ENCODE results near the gene CDKN1C.

Gene CDKN1C

DNA sequence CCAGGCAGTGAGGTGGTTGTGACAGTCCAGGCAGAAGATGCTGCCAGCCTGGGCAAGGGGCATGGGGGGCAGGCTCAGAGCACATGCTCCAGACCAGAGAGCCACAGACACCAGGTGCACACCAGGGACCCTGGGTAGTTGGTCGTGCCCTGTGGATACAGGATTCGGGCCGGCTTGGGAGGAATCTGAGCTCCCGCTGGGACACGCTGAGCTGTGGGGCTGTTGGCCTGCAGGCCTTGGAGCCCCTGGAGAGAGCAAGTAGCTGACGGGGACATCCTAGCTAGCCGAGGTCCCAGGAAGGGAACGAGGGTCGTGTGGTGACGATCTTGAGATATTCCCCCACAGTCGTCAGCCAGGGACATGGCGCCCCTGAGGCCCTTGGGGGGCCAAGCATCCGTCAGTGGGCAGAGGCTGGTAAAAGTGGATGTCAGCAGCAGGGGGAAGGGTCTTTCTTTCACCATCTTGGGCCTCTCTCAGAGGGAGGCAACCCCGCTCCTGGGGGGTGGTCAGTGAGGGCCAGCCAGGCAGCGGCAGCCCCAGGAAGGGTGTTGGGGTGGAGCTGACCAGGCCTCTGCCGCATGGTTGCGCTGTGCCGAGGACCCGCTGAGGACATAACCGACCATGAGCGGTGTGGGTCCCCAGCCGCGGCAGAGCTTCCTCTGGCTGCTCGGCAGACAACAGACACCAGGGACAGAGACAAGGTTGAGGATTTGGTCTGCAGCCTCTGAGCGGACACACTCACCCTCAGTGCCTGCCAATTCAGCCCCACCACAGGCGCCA is 44.0 kb downstream of the CDKN1C start:
- DNase-seq, result no peak

DNA sequence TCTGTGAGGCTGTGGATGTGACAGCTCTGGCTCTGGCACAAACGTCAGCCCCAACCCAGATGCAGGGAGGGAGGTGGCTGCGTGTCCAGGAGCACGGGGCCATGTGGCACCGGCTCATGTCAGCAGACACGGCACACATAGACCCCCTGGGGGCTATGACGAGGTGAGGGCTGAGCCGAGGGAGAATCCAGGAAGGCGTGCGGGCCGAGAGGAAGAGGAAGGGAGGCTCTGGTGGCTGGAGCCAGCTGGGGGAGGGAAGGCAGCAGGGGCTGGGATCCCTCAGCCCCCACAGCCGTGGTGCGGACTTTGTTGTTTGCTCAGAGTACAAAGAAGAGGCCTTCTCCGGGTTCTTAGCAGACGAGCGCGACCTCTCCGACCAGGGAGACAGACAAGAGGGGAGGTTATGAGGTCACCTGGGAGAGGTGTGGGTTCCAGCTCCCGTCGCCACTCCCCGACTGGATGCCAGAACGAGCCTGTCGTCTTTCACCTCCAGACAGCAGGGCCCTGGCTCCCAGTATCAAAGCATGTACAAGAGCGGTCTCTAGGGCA is 46.1 kb downstream of the CDKN1C start:
- no peak for DNase-seq

DNA sequence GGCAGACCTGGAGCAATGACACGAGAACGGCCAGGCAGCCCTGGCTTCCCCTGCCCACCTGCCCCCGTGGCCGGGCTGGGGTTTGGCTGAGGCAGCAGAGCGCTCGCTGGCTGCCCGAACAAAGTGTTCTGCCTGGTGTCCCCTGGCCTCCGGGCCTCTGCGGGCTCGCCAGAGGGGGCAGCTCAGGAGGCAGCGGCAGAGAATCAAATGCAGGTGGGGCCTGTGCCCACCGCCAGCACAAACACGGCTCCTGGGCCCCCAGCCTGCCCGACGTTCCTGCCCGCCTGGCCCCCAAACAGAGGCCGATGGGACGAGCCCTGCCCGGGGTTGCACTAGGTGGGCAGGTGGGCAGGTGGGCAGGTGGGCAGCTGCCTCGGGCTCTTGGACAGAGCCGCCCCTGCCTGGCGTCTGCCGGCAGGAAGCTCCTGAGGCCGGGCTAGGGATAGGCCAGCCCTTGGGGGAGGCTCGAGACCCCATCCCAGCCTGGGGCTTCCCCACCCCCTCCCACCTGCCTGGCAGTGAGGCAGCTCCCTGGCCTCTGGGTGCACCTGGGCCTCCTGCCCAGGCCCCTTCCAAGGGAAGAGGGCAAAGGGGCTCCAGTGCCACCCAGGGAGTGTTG is 46.8 kb downstream of the CDKN1C start:
- DNase-seq, result no peak

DNA sequence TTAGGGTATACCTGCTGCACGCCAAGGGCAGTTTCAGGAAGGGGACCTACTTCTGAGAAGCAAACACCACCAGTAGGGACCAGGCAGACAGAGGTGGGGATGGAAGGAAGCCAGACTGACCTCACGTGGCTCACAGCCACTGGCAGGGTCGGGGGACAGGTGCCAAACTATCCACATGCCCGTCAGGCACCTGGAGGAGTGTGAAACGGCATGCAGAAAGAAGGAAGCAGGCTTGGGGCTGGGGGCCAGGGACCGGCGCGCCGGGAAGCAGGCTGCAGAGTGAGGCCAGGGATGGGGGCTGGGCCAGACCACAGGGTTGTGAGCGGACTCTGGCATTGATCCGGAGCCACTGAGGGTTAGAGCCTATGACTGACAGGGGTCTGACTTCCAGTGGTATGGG is 47.5 kb downstream of the CDKN1C start:
- DNase-seq, result no peak

DNA sequence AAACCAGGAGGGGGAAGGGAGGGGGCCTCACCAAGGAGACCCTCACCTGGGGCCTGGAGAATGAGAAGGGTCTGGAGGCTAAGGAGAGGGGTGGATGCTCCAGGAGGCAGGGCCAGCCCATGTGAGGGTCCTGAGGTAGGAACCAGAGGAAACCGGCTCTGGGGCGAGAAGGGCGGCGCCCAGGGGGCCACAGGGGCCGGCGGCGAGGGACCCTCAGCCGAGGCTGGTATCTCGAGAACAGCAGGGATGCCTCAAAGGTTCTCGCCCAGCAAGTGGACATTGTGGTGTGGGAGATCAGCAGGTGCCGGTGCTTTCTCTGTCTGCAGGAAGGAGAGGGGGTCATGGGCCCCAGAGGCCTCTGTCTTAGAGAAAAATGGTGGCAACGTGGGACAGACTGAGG is 47.9 kb downstream of the CDKN1C start:
- no peak for DNase-seq

DNA sequence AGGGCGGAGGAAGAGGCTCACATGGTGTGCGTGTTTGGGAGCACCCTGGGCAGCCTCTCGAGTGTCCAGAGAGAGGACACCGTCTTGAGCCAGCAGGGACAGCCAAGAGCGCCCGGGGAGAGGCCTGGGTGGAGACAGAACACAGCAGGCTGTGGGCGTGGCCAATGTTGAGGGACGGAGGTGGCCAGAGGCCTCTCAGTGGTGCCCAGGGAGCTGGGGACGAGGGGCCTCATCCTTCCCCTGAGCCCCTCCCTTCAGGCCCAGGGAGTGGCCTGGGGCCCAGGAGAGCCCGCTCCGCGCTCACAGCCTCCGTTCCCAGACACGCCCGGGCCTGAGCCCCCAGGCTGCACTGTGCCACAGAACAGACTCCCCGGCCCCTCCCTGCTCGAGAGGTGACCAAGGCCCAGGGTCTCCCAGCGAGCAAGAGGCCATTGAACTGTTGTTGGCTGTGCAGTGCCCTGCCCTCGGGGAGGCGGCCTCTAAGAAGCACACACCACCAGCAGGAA is 48.4 kb downstream of the CDKN1C start:
- DNase-seq, result no peak

DNA sequence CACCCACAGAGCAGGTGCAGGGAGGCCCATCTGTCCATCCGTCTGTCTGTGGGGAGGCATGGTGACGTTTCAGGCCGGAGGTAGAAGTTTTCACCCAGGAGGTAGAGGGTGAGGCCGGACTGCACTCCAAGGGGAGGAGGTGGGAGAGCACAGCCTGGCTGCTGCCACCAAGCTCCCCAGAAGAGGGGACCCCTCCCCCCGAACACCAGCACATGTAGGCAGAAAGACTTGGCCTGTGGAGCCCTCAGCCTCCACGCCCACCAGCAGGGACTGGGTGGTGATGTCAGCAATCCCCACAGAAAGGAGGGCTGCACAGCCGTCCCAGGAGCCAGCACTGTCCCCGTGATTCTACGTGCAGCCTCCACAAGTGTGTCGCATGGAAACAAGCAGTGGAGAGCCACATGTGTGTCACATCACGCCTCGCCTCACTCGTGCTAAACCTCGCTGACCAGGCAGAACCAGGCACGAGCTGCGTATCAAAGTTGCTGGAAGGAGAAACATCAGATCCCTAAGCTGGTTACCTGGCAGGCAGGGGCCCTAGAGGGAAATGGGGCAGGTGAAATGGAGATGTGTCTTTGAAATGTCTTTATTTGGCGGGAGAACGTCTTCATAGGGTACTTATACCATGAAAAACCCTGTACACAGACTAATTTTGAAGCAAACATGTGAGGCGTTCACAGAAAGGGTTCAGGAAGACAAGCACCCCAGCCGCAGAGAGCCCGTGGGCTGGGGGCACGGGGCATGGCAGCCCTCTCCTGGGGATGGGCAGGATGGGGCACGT is 49.1 kb downstream of the CDKN1C start:
- DNase-seq, result no peak

DNA sequence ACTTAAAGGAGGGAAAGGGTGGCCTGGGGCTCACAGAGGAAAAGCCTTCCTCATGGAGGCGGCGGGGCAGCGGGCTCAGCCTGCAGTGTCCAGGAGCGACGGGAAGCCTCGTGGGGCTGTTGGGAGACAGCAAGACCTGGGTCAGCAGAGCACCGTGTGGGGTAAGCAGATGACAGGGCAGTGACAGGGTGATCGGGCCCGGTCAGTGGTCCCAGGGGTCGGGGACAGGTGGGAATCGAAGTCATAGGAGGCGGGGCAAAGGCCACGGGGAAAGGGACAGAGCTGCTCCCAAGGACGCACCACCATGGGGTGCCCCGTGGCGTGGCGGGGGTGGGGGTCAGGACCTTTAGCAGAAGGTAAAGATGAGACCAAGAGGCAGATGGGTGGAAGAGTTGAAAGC is 49.8 kb downstream of the CDKN1C start:
- no peak for DNase-seq

DNA sequence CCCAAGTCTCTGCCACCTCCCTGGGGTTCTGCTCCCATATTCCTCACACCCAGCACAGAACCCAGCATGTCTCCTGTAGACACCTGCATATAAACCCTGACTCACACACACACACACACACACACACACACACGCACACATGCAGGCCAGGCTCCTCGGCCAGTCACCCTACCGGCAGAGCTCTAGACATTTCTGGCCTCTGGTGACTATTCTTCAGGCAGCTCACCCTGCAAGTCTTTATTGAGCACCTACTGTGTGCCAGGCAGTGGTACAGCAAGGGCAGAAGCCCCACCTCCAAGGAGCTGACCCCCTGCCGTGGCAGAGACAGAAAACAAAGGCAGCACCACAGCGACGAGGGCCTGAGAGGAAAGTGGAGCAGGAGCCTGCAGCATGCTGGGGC is 50.3 kb downstream of the CDKN1C start:
- no peak for DNase-seq

DNA sequence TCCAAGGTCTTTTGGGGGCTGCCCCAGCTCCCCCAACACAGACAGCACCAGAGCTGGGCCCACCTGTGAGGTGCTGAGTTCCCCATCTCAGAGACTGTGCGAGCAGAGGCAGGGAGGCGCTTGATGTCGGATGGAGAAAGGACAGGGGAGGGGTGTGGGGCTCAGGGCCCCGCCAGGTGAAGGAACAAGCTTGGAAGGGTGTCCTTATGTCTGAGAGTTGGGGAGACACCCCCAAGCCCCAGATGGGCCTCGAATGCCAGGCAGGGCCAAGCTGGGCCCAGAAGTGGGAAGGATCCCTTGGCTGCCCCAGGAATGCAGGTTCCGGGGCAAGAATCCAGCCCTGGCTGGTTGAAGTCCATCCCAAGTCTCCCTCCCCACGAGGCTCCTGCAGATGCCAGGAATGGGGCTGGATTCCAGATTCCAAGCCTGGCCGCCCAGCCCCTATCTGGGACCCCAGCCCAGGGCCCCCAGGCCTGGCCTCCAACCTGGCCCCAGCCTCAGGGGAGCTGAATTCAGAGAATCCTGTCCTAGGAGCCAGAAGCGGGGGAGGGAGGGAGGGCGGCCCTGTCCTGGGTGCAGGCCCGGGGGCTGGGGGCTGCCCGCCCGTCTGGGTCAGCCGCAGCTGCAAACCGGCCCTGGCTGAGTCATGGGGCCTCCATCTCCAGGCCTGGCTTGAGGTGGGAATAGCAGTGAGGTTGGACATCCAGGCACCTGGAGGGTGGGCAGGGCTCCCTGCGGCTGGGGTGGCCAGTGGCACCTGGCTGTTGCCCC is 50.9 kb downstream of the CDKN1C start:
- no peak for DNase-seq

DNA sequence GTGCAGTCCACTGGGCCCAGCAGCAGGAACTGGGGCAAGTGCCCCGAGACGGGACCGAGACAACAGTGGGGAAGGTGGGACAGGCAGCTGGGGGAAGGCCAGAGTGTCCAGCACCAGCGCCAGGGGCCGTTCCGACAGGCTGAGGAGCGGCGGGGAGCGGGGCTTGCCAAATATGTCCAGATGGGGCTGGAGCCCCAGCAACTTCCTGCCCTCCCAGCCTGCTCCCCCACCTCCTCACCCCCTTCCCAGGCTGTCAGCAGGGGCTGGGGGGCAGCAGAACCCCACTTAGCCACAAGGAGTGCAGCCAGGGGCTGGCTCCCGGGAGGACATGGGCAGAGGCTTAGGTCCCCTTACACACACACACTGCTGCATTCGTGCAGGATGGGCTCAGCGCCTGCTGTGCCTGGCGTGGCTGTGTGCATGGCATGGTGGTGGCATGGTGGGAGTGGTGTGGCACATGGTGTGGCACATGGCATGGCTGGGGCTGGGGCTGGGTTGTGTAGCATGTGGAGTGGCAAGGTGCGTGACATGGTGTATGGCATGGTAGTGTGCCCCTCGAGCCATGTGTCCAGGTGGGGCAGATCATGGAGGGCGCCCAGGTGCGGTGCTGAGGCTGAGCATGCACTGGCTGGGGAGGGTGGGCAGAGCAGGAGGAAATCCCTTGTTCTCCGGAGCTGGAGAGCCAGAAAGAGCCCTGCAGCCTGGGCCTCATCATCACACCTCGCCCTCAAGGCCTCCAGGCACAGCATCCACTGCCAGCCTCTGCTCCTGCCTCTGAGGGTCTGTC is 51.7 kb downstream of the CDKN1C start:
- DNase-seq, result no peak
